B cell (primary cell): ENCODE results near the gene MOGAT2. TPM values are rescaled to one million over a fixed set of nuclear protein-coding genes. Genes with fewer than 3 reads are reported as not detected.

ENCODE experiments used
- ATAC-seq: fragments of 200-7000 bp; cut with Tn5 transposase; one replicate; pipeline ENCODE4 v1.10.0; 2021; ENCODE audit warnings: low read depth, mild to moderate bottlenecking, moderate number of reproducible peaks, moderate library complexity
- CTCF ChIA-PET: fragments of 350-600 bp; sonication (Branson Sonifier 250); formaldehyde crosslinking; loops from one replicate; lab custom pipeline; 2021; ENCODE audit warnings: antibody characterized with exemption, inconsistent platforms; lab: Charles Lee
- POLR2A ChIA-PET: fragments of 350-600 bp; sonication (Branson Sonifier 250); formaldehyde crosslinking; loops from one replicate; lab custom pipeline; 2021; ENCODE audit warnings: antibody characterized with exemption; lab: Charles Lee
- DNase-seq: peaks from one replicate; pipeline ENCODE4 v3.0.0; 2013
- H2AFZ ChIP-seq: 2 replicates; pipeline ENCODE4 v1.6.1; 2012; ENCODE audit warnings: mild to moderate bottlenecking, low read depth, low read length; ENCODE audit not compliant: insufficient read depth, poor library complexity, severe bottlenecking
- H3K27ac ChIP-seq, 2 donors: 1 replicate in 1 of 2; 2 replicates in 1 of 2; pipeline ENCODE4 v1.5.1; 2012 to 2013; ENCODE audit warnings: low read length in 2 of 2, mild to moderate bottlenecking in 2 of 2, moderate library complexity in 1 of 2
- H3K27me3 ChIP-seq, 4 experiments: fragments of 200-600 bp in 1 of 4; sonication (generic) in 1 of 4; replicated peaks in 1 of 4; 1 replicate in 2 of 4; 2 replicates in 2 of 4; pipeline versions ENCODE4 v1.6.1 to v1.7.0; 2013 to 2016; ENCODE audit warnings: low read length in 3 of 4, mild to moderate bottlenecking in 2 of 4, mixed read lengths in 1 of 4, moderate library complexity in 1 of 4; ENCODE audit not compliant: insufficient read depth in 4 of 4, control insufficient read depth in 3 of 4; ENCODE audit errors: control extremely low read depth in 1 of 4
- H3K36me3 ChIP-seq, 2 experiments: replicated peaks in 1 of 2; 1 replicate in 1 of 2; 2 replicates in 1 of 2; pipeline versions ENCODE4 v1.6.1 to v1.7.1; 2013; ENCODE audit warnings: low read length in 1 of 2; ENCODE audit not compliant: insufficient read depth in 2 of 2, control insufficient read depth in 1 of 2; ENCODE audit errors: control extremely low read depth in 1 of 2, extremely low read depth in 1 of 2
- H3K4me1 ChIP-seq, 2 donors: fragments of 200-600 bp in 1 of 2; sonication (generic) in 1 of 2; 1 replicate in 1 of 2; 2 replicates in 1 of 2; pipeline versions ENCODE4 v1.5.1 to v1.6.1; 2013 to 2017; ENCODE audit warnings: low read length in 2 of 2; ENCODE audit not compliant: control insufficient read depth in 2 of 2, insufficient read depth in 2 of 2
- H3K4me2 ChIP-seq: replicated peaks from 2 replicates; pipeline ENCODE3; 2012; ENCODE audit warnings: mild to moderate bottlenecking, low read depth, low read length; ENCODE audit not compliant: poor library complexity, severe bottlenecking
- H3K4me3 ChIP-seq, 5 experiments: fragments of 200-600 bp in 1 of 5; sonication (generic) in 1 of 5; 1 replicate in 3 of 5; 2 replicates in 2 of 5; pipeline versions ENCODE4 v1.5.1 to v1.7.0; 2011 to 2016; ENCODE audit warnings: low read length in 4 of 5, mild to moderate bottlenecking in 4 of 5, low read depth in 2 of 5, control low read depth in 1 of 5, moderate library complexity in 1 of 5; ENCODE audit not compliant: insufficient read depth in 1 of 5; ENCODE audit errors: control extremely low read depth in 1 of 5, extremely low read depth in 1 of 5
- H3K79me2 ChIP-seq: fragments of 200-600 bp; sonication (generic); one replicate; pipeline ENCODE4 v1.6.0; 2016; ENCODE audit warnings: low read length; ENCODE audit not compliant: control insufficient read depth, insufficient read depth
- H3K9ac ChIP-seq: fragments of 200-600 bp; sonication (generic); 2 replicates; pipeline ENCODE4 v1.6.1; 2017; ENCODE audit warnings: mild to moderate bottlenecking, low read length, moderate library complexity
- H3K9me3 ChIP-seq, 3 donors: one replicate each; pipeline versions ENCODE4 v1.6.1 to v1.7.1; 2013; ENCODE audit warnings: low read length in 2 of 3; ENCODE audit not compliant: control insufficient read depth in 2 of 3, insufficient read depth in 1 of 3; ENCODE audit errors: control extremely low read depth in 1 of 3
- H4K20me1 ChIP-seq: 2 replicates; pipeline ENCODE4 v1.6.0; 2012; ENCODE audit warnings: mild to moderate bottlenecking, low read length; ENCODE audit not compliant: insufficient read depth, control insufficient read depth, poor library complexity, severe bottlenecking
- H3K27ac Mint-ChIP-seq: one replicate; pipeline ENCODE4 v1.8.0; 2021; ENCODE audit warnings: mixed read lengths
- H3K27me3 Mint-ChIP-seq: one replicate; pipeline ENCODE4 v1.8.0; 2021; ENCODE audit warnings: mixed read lengths
- H3K4me1 Mint-ChIP-seq: one replicate; pipeline ENCODE4 v1.8.0; 2021; ENCODE audit warnings: mixed read lengths
- H3K4me3 Mint-ChIP-seq: one replicate; pipeline ENCODE4 v1.8.0; 2021; ENCODE audit warnings: mixed read lengths
- H3K9me3 Mint-ChIP-seq: one replicate; pipeline ENCODE4 v1.8.0; 2022; ENCODE audit warnings: mixed read lengths; ENCODE audit not compliant: insufficient read depth
- EZH2 ChIP-seq: IDR thresholded peaks from 2 replicates; pipeline ENCODE4 v1.6.1; 2012; ENCODE audit warnings: borderline replicate concordance, low read depth, mild to moderate bottlenecking, moderate library complexity, low read length; ENCODE audit not compliant: insufficient read depth, poor library complexity, severe bottlenecking
- WGBS: methylation state at CpG from one replicate; pipeline ENCODE4 v1.1.5; 2013; ENCODE audit warnings: missing lambda C conversion rate; ENCODE audit not compliant: insufficient coverage; 5-methylcytosine and 5-hydroxymethylcytosine counted together
- intact Hi-C: fragments of 100-400 bp; cut with micrococcal nuclease; formaldehyde crosslinking; loops from one replicate; pipeline ENCODE4 v1.10.0; 2022
- polyA plus RNA-seq: library from polyadenylated mRNA; depleted of rRNA; stranded (reverse); fragments of >200 nt; gene quantifications from 2 replicates; pipeline ENCODE4 v1.2.3, GENCODE V29; 2012
- total RNA-seq, 2 donors: library from RNA; stranded (reverse); fragments of 120-200 nt in 1 of 2; gene quantifications; 1 replicate in 1 of 2; 2 replicates in 1 of 2; pipeline versions ENCODE4 v1.2.3 to v1.2.4, GENCODE V29; 2013 to 2022
- TF ChIP-seq, protein P1 (sequence below): fragments of 200-600 bp; IDR thresholded peaks from one replicate; pipeline ENCODE4 v1.8.0; 2022; ENCODE audit warnings: antibody characterized with exemption, mild to moderate bottlenecking

Gene MOGAT2
- total and polyA plus RNA-seq, 2 donors (not counting 1 experiment from before 2014, with no cell fraction given), result not detected

GRCh38 chr11:75762885-75763284 lies 45.2 kb downstream of the MOGAT2 start:
- WGBS, result 88% methylated on average over 1 of the region's 2 CpGs
- Histone ChIP-seq H2AFZ (no peak overlapping the region), H3K4me2 (no peak overlapping the region), H3K9me3 (no peaks in the 10 kb centered on the region), H3K9ac (no peak overlapping the region), H3K27me3 (no peaks in the 10 kb centered on the region), H3K4me3 (no peak overlapping the region), H4K20me1 (no peaks in the 10 kb centered on the region), H3K4me1 (peaks cover 5 to 11% of the 10 kb centered on the region in 2 donors), H3K36me3 (no peaks in the 10 kb centered on the region), H3K79me2 (no peaks in the 10 kb centered on the region), H3K27ac (no peak overlapping the region)
- Mint-ChIP-seq H3K27me3 (no peaks in the 10 kb centered on the region), H3K27ac (no peak overlapping the region), H3K4me1 (peaks cover 7% of the 10 kb centered on the region), H3K9me3 (no peaks in the 10 kb centered on the region), H3K4me3 (no peak overlapping the region)
- ChIA-PET POLR2A (interaction anchor here (1.0 kb wide), 1 partner anchor 11 kb away, joined by 3 read pairs; no protein-coding TSS in a partner anchor), CTCF (interaction anchor here (1.5 kb wide), 1 partner anchor 389 kb away, joined by 3 read pairs; no protein-coding TSS in a partner anchor)
- intact Hi-C loops, result no loop called here
- ATAC-seq, result no peak
- no peak for TF ChIP-seq EZH2
- TF ChIP-seq, protein P1, sequence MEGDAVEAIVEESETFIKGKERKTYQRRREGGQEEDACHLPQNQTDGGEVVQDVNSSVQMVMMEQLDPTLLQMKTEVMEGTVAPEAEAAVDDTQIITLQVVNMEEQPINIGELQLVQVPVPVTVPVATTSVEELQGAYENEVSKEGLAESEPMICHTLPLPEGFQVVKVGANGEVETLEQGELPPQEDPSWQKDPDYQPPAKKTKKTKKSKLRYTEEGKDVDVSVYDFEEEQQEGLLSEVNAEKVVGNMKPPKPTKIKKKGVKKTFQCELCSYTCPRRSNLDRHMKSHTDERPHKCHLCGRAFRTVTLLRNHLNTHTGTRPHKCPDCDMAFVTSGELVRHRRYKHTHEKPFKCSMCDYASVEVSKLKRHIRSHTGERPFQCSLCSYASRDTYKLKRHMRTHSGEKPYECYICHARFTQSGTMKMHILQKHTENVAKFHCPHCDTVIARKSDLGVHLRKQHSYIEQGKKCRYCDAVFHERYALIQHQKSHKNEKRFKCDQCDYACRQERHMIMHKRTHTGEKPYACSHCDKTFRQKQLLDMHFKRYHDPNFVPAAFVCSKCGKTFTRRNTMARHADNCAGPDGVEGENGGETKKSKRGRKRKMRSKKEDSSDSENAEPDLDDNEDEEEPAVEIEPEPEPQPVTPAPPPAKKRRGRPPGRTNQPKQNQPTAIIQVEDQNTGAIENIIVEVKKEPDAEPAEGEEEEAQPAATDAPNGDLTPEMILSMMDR, result no peak
- DNase-seq, result no peak

- Histone ChIP-seq H3K9ac (no peak overlapping the region), H3K27ac (no peak overlapping the region), H2AFZ (no peak overlapping the region), H3K79me2 (no peaks in the 10 kb centered on the region), H4K20me1 (no peaks in the 10 kb centered on the region), H3K36me3 (no peaks in the 10 kb centered on the region), H3K4me3 (no peak overlapping the region), H3K27me3 (no peaks in the 10 kb centered on the region), H3K4me1 (peaks cover 8 to 17% of the 10 kb centered on the region in 2 donors), H3K4me2 (no peak overlapping the region), H3K9me3 (no peaks in the 10 kb centered on the region)
- intact Hi-C loops, result no loop called here
- Mint-ChIP-seq H3K4me1 (peaks cover 13% of the 10 kb centered on the region), H3K4me3 (no peak overlapping the region), H3K27me3 (no peaks in the 10 kb centered on the region), H3K9me3 (no peaks in the 10 kb centered on the region), H3K27ac (no peak overlapping the region)
- DNase-seq, result no peak
- TF ChIP-seq, protein P1, result no peak
- TF ChIP-seq EZH2, result no peak
- ChIA-PET CTCF (no interaction called here), POLR2A (interaction anchor here (0.6 kb wide), 1 partner anchor 85 kb away, joined by 3 read pairs; no protein-coding TSS in a partner anchor)
- ATAC-seq, result no peak
- WGBS, result 90% methylated on average over 3 of the region's 3 CpGs
These were observed 46.2 kb downstream of the MOGAT2 start for GRCh38 chr11:75763846-75764245.
